Measurements from ENCODE around the gene ABHD14A. TPM values are rescaled to one million over a fixed set of nuclear protein-coding genes. Genes with fewer than 3 reads are reported as not detected.

Gene ABHD14A
- total RNA-seq, 1 donor from 2014 or later = 14.8 TPM

DNA sequence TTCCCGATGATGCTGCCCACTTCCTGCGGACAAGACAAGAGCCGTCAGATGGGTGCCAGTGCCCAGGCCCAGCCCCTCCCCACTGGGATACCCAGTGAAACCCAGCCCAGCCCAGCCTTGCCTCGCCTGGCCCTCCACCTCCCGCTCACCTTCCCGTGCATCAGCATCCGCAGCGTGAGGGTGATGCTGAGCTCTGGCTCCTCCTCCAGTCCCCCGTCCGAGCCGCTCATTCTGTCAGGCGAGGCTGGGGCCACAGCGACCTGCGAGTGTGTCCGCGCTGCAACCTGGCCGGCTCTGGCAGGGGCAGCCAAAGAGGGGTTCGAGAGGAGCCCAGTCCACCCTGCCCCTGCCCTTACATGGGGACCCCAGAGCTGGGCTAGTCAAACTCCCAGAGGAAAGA, 13.9 kb upstream of the ABHD14A start:
- Mint-ChIP-seq H3K36me3 (peaks cover 3% of the 10 kb centered on the region), H3K27me3 (ENCODE audit: low read depth) (peaks cover 2% of the 10 kb centered on the region), H3K4me3 (no peak overlapping the region), H3K9me3 (no peaks in the 10 kb centered on the region), H3K4me1 (peaks cover 15% of the 10 kb centered on the region), H3K27ac (no peak overlapping the region)
- DNase-seq (ENCODE audit: low spot score in 2 of 2, unreplicated experiment in 2 of 2) = no peak
- TF ChIP-seq, protein P1, sequence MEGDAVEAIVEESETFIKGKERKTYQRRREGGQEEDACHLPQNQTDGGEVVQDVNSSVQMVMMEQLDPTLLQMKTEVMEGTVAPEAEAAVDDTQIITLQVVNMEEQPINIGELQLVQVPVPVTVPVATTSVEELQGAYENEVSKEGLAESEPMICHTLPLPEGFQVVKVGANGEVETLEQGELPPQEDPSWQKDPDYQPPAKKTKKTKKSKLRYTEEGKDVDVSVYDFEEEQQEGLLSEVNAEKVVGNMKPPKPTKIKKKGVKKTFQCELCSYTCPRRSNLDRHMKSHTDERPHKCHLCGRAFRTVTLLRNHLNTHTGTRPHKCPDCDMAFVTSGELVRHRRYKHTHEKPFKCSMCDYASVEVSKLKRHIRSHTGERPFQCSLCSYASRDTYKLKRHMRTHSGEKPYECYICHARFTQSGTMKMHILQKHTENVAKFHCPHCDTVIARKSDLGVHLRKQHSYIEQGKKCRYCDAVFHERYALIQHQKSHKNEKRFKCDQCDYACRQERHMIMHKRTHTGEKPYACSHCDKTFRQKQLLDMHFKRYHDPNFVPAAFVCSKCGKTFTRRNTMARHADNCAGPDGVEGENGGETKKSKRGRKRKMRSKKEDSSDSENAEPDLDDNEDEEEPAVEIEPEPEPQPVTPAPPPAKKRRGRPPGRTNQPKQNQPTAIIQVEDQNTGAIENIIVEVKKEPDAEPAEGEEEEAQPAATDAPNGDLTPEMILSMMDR (IDR thresholded peaks at IDR 0.05; ENCODE audit: unreplicated experiment) = no peak

DNA sequence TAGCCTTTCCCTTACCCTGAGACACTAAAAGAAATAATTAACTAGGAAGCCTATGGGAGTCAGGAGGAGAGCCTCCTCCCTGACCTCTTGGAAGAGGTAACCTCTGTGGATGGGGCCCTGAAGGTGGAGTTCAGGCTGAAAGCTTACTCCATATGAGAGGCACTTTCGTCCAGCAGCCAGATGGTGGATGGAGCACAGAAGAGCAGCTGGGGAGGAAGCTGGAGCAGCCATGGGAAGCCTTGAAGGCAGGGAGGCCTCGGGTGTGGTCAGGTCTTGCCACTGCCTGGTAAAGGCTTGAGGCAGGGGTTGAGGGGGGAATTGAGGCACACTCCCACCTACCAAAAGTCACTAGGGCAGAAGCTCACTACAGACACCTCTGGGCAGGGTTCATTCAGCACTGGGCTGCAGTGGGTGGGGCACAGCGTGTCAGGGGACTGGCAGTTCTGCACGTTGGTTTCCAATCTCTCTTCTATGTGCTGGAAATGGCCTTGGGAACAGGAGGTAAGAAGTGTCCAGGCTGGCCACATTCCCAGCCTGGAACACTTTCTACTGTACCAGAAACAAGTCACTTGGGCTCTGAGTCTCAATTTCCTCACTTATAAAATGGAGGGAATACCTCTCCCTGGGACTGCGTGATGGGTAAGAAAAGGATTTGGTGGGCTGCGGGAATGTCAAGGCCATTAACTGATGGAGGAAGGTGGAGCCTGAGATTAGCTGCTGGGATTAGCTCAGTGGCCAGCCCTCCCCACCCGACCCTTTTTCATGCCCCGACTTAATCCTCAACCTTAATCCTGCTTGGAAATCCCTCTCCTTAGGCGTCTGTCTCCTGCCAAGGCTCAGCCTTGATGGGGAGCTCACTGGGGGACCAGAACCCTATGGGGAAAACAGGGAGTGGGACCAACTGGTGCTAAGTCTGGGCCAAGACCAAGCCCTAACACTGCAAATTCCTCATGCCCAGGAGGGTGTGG, 13.0 kb upstream of the ABHD14A start:
- Mint-ChIP-seq H3K4me1 (peaks cover 21% of the 10 kb centered on the region), H3K36me3 (peaks cover 3% of the 10 kb centered on the region), H3K9me3 (no peaks in the 10 kb centered on the region), H3K4me3 (no peak overlapping the region), H3K27ac (no peak overlapping the region), H3K27me3 (ENCODE audit: low read depth) (no peaks in the 10 kb centered on the region)
- no peak for DNase-seq (ENCODE audit: low spot score in 2 of 2, unreplicated experiment in 2 of 2)
- TF ChIP-seq, protein P1 (IDR thresholded peaks at IDR 0.05; ENCODE audit: unreplicated experiment) = no peak

DNA sequence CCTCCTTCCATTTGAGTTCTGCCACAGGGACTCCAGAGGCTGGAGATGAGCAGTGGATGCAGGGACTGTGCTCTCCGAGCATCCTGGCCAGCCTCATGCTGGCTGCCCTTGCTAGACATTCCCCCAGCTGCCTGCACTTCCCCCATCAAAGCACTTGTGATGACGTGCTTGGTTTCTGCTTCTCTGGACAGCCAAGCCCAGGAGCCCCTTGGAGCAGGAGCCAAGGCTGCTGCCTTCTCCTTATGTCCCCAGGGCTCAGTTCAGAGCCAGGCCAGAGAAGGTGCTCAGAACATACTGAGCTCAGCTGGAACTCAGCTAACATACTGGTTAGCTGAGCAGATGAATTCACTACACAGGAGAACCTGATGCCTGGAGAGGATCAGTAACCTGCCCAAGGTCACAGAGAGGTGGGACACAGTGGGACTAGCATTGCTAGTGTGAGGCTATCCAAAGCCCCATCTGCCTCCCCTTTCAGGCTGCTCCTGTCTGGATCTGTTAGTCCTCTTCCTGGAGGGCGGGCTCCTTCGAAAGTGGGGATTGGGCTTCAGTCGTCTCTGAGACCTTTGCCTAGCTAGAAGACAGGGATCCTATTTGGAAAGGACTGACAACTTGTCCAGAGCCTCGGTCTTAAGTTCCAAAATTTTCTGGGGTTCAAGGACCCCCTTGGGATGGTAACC, 11.9 kb upstream of the ABHD14A start:
- DNase-seq (ENCODE audit: low spot score in 2 of 2, unreplicated experiment in 2 of 2) = no peak
- TF ChIP-seq, protein P1 (IDR thresholded peaks at IDR 0.05; ENCODE audit: unreplicated experiment) = no peak
- no peaks in the 10 kb centered on the region for H3K27me3 Mint-ChIP-seq (ENCODE audit: low read depth)
- peaks cover 23% of the 10 kb centered on the region for H3K4me1 Mint-ChIP-seq
- peaks cover 3% of the 10 kb centered on the region for H3K36me3 Mint-ChIP-seq
- H3K4me3 Mint-ChIP-seq = no peak overlapping the region
- H3K9me3 Mint-ChIP-seq = no peaks in the 10 kb centered on the region
- no peak overlapping the region for H3K27ac Mint-ChIP-seq

DNA sequence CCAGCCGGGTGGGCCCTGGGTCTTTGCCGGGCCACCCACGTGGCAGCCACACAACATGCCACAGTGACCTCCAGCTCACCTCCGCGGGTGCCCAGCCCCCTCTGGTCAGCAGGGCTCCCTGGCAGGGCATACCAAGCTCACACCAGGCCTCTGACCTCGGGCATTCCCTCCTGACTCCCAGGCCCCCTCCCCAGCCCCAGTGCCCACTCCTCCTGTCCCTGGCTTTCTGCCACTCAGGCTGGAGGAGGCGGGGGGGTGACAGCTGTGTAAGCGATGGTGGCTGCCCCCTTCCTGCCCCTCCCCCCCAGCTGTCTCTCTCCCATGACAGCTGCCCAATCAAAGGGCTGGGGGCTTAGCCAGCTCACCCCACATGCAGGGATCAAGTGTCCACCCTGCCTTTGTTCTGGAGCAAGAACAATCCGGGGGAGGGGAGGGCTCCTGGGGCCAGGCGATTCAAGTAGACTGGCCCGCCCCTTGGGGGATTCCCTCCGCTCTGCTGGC, 10.9 kb upstream of the ABHD14A start:
- no peak for DNase-seq (ENCODE audit: low spot score in 2 of 2, unreplicated experiment in 2 of 2)
- H3K36me3 Mint-ChIP-seq = no peaks in the 10 kb centered on the region
- H3K27ac Mint-ChIP-seq = no peak overlapping the region
- H3K27me3 Mint-ChIP-seq (ENCODE audit: low read depth) = no peaks in the 10 kb centered on the region
- H3K4me1 Mint-ChIP-seq = peaks cover 32% of the 10 kb centered on the region
- H3K9me3 Mint-ChIP-seq = no peaks in the 10 kb centered on the region
- H3K4me3 Mint-ChIP-seq = no peak overlapping the region
- TF ChIP-seq, protein P1 (IDR thresholded peaks at IDR 0.05; ENCODE audit: unreplicated experiment) = no peak

DNA sequence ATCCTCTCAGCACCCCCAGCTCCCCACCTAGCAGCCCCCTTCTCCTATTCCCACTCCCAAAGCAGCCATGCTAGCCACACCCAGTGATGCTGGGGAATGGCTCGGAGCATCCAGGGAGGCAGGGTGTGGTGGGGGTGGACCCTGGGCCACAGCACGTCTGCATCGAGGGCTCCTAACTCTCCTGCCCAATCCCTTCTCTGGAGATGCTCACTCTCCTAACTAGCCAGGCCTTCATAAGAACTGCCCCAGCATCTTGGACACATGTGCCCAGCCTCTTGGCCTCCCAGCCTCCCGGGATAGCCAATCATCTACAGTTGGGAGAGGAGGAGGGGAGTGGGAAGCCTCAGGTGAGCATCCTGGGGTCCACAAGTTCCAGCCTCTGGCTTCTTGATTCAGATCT, 10.3 kb upstream of the ABHD14A start:
- H3K36me3 Mint-ChIP-seq = no peaks in the 10 kb centered on the region
- no peak overlapping the region for H3K4me3 Mint-ChIP-seq
- no peaks in the 10 kb centered on the region for H3K9me3 Mint-ChIP-seq
- H3K4me1 Mint-ChIP-seq = peaks cover 36% of the 10 kb centered on the region
- H3K27me3 Mint-ChIP-seq (ENCODE audit: low read depth) = no peaks in the 10 kb centered on the region
- no peak for DNase-seq (ENCODE audit: low spot score in 2 of 2, unreplicated experiment in 2 of 2)
- no peak overlapping the region for H3K27ac Mint-ChIP-seq
- TF ChIP-seq, protein P1 (IDR thresholded peaks at IDR 0.05; ENCODE audit: unreplicated experiment) = no peak

Measured in mesothelial cell of epicardium (in vitro differentiated cells).